DMS 273 treated with DMSO at 0.1 percent for 48 hours (cell line): ENCODE data around the gene ETFA.
A peak's percentile ranks its signal among the peaks of the same experiment; 100 is the strongest.

Experiments used
- DNase-seq: peaks from one replicate; lab custom pipeline; 2025; lab: John Stamatoyannopoulos, UW

ETFA gene

DNA sequence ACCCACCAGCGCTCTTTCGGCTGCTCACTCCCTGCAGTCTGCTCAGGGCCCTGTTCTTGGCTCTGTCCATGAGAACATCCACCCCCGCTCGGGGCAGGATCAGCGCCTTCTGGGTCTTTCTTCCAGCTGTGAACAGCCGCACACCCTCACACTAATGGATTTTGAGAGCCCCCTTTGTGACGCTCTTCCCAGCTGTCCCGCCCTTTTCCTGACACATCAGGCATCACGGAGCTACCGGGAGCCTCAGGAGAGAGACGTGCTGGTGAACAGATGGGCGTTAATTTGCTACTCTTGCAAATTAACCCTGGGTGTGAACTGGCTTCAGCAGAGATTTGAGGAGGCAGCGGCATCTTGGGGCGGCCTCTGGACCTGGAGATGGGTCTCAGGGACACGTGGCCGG is 138.5 kb downstream of the ETFA start:
- peak; percentile 19 for DNase-seq

DNA sequence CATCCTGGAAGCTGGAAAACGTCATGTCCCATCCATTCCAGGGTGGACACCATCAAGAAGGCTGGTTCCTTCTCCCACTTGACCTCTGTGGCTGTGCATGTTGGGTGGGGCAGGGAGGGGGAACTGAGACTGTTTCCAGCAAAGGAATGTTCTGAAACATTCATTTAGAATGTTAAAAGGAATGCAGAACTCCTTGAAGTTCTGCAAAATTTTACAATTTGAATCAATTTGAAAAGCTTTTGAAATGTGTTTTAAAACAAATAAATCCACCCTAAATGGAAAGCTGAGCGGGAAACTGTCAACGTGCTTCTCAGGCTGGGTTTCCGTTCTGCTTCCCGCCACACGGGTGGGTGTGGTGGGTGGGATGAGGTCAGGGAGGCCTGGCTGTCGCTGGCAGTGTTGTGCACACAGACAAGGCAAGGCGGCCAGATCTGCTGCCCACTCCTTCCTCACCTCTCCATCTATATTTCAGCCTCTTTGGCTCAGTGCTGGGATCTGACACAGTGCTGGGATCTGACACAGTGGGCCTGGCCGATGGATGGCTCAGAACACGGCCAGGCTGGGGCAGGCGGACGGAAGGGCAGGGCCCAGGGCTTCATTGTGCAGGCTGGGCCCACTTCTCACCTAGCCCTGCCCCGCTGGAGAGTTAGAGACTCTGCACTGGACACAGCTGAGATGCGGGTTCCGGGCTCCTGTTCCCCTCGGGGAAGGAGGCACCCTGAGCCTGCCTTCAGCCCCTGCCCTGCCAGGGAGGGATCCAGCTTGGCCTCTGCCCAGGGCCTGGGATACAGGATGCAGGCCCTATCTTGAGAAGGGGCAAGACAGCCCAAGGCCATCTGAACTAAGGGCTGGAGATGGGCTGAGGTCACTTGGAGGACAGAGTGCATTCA is 141.1 kb downstream of the ETFA start:
- DNase-seq: no peak

DNA sequence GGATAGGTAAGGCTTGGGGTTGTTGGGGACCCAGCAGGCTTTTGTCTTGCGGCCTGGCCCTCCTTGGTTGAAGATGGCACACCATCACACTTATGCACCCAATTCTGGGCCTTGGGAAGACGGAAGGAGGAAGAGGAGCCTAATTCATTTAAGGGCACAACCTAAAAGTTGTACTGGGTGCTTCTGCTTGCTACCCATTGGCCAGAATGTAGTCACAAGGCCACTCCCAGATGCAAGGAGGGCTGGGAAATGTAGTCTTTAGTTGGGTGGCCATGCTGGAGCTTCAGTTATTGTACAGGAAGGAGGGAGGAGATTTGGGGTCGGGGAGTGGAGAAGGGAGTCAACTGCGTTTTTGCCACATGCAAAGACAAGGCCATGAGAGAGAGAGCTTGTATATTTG is 142.3 kb downstream of the ETFA start:
- DNase-seq: peak; percentile 23

DNA sequence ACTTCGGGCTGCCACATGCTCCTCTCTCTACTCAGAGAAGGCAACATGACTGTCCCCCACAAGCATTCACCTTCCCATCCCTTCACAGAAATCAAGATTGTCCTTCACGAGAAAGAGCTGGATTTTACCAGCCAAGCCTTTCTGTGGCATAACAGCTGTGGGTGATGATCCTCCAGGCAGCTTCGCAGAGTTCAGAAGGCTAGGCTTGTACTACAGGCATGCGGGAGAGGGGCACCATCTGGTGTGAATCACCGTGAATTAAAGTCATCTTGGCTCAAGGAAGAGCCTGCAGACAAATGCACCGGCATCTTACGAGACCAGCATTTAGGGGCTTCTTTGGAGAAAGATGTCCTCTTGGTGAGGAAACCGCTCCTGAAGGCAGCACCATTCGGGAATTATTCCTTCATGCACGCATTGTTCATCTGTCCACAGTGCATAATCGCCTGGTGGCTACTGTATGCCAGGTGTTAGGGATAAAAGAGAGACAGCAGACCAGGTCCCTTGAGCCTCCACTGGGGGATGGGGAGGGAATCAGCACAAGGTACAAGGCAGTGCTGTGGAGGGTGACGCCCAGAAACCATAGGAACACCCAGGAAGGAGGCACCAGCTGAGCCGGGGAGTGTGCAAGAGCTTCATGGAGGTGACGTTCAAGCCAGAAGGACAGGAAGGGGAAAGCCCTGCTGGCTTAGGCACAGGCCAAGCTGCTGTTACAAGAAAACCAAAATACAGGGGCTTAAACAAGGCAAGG is 142.9 kb downstream of the ETFA start:
- peak; percentile 73 for DNase-seq

DNA sequence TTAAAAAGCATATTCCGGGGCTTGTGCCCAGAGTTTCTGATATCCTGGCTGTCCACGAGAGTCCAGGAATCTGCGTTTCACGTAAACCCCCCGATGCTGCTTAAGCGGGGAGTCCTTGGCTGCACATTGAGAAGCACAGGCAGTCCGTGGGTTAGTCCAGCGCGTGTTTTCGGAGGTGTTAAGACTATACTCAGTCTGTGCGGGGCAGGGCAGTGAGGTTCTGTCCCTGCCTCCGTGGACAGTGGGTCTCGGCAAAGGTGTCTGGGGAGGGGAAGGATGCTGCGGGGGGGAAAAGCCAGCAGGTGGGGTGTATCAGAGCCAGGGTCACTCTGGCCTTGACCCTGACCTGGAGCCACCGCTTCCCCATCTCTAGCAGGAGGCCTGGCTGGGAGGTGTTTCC is 145.3 kb downstream of the ETFA start:
- no peak for DNase-seq
